Stimulated activated naive CD8-positive, alpha-beta T cell treated with anti-CD3 and anti-CD28 coated beads, Interleukin-15, amount 100 ng/mL, for 72 hours (primary cell): ENCODE results near the gene GSTM4.

Source experiments
- ATAC-seq: fragments of 150-1000 bp; cut with Tn5 transposase; 2 replicates; pipeline ENCODE4 v1.10.0; 2021; ENCODE audit warnings: mild to moderate bottlenecking, moderate library complexity
- DNase-seq, 2 donors: peaks; one replicate each; pipeline ENCODE4 v3.0.0; 2021 to 2022
- H3K27ac Mint-ChIP-seq, 2 donors: one replicate each; pipeline ENCODE4 v1.8.0; 2022; ENCODE audit warnings: mild to moderate bottlenecking in 2 of 2, mixed read lengths in 2 of 2, moderate library complexity in 2 of 2
- H3K27me3 Mint-ChIP-seq: one replicate; pipeline ENCODE4 v1.8.0; 2022; ENCODE audit warnings: mixed read lengths
- H3K4me1 Mint-ChIP-seq: one replicate; pipeline ENCODE4 v1.8.0; 2022; ENCODE audit warnings: mild to moderate bottlenecking, mixed read lengths
- H3K4me3 Mint-ChIP-seq, 2 donors: one replicate each; pipeline ENCODE4 v1.8.0; 2022; ENCODE audit warnings: mild to moderate bottlenecking in 2 of 2, mixed read lengths in 2 of 2, moderate library complexity in 1 of 2
- H3K9me3 Mint-ChIP-seq, 2 donors: one replicate each; pipeline ENCODE4 v1.8.0; 2022; ENCODE audit warnings: mixed read lengths in 2 of 2

The GSTM4 gene

DNA sequence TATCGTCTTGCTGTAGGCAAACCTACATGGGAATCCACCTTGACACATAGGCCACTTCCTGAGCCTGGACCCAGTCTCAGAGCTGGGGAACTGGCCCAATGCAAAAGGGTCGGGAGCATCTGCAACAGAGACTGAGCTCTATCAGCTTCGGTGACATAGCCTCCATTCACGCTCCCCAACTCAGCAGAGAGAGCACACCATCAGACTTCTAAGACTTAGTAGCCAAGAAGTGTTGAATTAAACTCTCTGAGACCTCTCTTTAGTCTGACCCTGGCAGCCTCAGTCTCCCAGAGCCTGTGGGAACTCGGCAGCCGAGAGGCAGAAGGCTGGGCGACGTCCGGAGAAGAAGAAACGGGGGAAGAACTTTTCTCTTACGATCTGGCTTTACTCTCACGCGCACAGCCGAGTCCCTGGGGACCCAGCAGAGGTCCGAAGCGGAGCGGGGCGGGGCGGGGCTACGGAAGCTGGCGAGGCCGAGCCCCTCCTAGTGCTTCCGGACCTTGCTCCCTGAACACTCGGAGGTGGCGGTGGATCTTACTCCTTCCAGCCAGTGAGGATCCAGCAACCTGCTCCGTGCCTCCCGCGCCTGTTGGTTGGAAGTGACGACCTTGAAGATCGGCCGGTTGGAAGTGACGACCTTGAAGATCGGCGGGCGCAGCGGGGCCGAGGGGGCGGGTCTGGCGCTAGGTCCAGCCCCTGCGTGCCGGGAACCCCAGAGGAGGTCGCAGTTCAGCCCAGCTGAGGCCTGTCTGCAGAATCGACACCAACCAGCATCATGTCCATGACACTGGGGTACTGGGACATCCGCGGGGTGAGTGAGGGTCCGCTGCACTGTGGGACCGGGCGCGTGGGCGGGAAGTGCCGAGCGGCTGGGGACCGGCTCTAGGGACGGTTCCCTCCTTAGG lies at the start of gene GSTM4:
Gene GSTM4, plus strand, starts transcription at position 485 of the 905 bp plus-strand sequence. Its CDS starts 291 bp downstream, at position 776.
- peak; percentile 56 to 64 for DNase-seq
- H3K27me3 Mint-ChIP-seq = peaks cover 10% of the 10 kb centered on the region
- ATAC-seq = peak; percentile 91
- H3K9me3 Mint-ChIP-seq = no peaks in the 10 kb centered on the region
- peak within 1 kb of the TSS; percentile 84 to 90 for H3K27ac Mint-ChIP-seq
- H3K4me3 Mint-ChIP-seq = peak within 1 kb of the TSS; percentile 89 to 96
- peaks cover 29% of the 10 kb centered on the region for H3K4me1 Mint-ChIP-seq

DNA sequence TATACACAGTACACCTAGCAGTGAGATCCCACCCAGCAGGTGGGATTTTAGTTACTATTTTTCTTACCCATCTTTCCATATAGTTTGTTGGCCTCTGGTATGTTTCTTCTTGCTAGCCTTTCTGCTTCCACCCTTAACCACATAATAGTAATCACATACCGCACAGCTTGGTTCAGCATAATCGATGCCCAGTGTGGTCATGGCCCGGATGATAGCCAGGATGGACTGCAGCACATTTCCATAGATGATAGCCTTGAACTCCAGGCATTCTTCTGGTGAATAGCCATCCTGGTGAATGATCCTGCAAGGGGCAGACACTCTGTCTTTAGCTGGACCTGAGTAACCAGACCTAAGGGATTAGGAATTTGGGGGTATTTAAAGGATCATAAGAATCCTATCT lies 46.0 kb upstream of the GSTM4 start:
- H3K4me1 Mint-ChIP-seq = no peaks in the 10 kb centered on the region
- H3K27ac Mint-ChIP-seq = peak overlapping the region in 1 of 2 donors; percentile 50
- ATAC-seq (no peak), DNase-seq (no peak)
- H3K27me3 Mint-ChIP-seq = no peaks in the 10 kb centered on the region
- no peaks in the 10 kb centered on the region for H3K9me3 Mint-ChIP-seq
- H3K4me3 Mint-ChIP-seq = no peak overlapping the region

DNA sequence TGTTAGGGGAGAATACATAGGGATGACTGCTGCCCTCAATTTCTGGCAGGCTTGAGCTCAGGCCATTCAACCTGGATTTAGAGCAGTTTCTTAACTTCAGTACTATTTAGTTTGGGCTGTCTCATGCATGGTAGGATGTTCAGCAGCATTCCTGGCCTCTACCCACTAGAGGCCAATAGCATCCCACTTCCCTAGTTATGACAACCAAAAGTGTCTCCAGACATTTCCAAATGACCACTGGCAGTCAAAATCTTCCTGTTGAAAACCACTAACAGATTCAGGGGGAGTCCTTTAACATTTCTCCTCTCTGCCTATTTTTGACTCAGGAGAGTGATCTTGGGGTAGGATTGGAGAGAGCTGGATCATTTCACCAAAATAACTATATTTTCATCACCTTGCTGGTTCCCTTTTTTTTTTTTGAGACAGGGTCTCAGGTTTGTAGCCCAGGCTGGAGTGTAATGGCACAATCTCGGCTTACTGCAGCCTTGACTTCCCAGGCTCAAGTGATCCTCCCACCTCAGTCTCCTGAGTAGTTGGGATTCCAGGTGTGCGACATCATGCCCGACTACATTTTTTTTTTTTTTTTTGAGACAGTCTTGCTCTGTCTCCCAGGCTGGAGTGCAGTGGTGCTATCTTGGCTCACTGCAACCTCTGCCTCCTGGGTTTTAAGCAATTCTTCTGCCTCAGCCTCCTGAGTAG lies 45.1 kb upstream of the GSTM4 start:
- H3K4me3 Mint-ChIP-seq = no peak overlapping the region
- H3K27ac Mint-ChIP-seq = no peak overlapping the region
- no peak for DNase-seq
- H3K4me1 Mint-ChIP-seq = peaks cover 1% of the 10 kb centered on the region
- ATAC-seq = no peak
- H3K27me3 Mint-ChIP-seq = no peaks in the 10 kb centered on the region
- H3K9me3 Mint-ChIP-seq = no peaks in the 10 kb centered on the region

- DNase-seq (no peak), ATAC-seq (no peak)
- H3K27me3 Mint-ChIP-seq = no peaks in the 10 kb centered on the region
- peaks cover 8% of the 10 kb centered on the region for H3K4me1 Mint-ChIP-seq
- H3K9me3 Mint-ChIP-seq = no peaks in the 10 kb centered on the region
- peak overlapping the region in 1 of 2 donors; percentile 6 for H3K27ac Mint-ChIP-seq
- no peak overlapping the region for H3K4me3 Mint-ChIP-seq
These were observed 44.5 kb upstream of the GSTM4 start for GRCh38 chr1:109611308-109611990.

GRCh38 chr1:109613361-109614147 lies 42.3 kb upstream of the GSTM4 start:
- Mint-ChIP-seq H3K27me3 (no peaks in the 10 kb centered on the region), H3K9me3 (no peaks in the 10 kb centered on the region), H3K27ac (no peak overlapping the region), H3K4me3 (no peak overlapping the region), H3K4me1 (peaks cover 25% of the 10 kb centered on the region)
- ATAC-seq = no peak
- DNase-seq = no peak

GRCh38 chr1:109615879-109616278 lies 40.0 kb upstream of the GSTM4 start:
- no peak overlapping the region for H3K4me3 Mint-ChIP-seq
- DNase-seq (no peak), ATAC-seq (no peak)
- peaks cover 40% of the 10 kb centered on the region for H3K4me1 Mint-ChIP-seq
- no peak overlapping the region for H3K27ac Mint-ChIP-seq
- no peaks in the 10 kb centered on the region for H3K27me3 Mint-ChIP-seq
- H3K9me3 Mint-ChIP-seq = no peaks in the 10 kb centered on the region

GRCh38 chr1:109616391-109616790 lies 39.5 kb upstream of the GSTM4 start:
- DNase-seq (no peak), ATAC-seq (no peak)
- H3K4me3 Mint-ChIP-seq = no peak overlapping the region
- peaks cover 42% of the 10 kb centered on the region for H3K4me1 Mint-ChIP-seq
- no peaks in the 10 kb centered on the region for H3K9me3 Mint-ChIP-seq
- no peaks in the 10 kb centered on the region for H3K27me3 Mint-ChIP-seq
- no peak overlapping the region for H3K27ac Mint-ChIP-seq

GRCh38 chr1:109617291-109617801 lies 38.6 kb upstream of the GSTM4 start:
- Mint-ChIP-seq H3K9me3 (no peaks in the 10 kb centered on the region), H3K4me1 (peaks cover 51% of the 10 kb centered on the region), H3K4me3 (no peak overlapping the region), H3K27ac (no peak overlapping the region), H3K27me3 (no peaks in the 10 kb centered on the region)
- ATAC-seq (peak; percentile 17), DNase-seq (no peak)

- ATAC-seq = no peak
- peak overlapping the region; percentile 94 to 97 for H3K27ac Mint-ChIP-seq
- H3K9me3 Mint-ChIP-seq = no peaks in the 10 kb centered on the region
- DNase-seq = no peak
- H3K4me3 Mint-ChIP-seq = peak overlapping the region; percentile 96 to 97
- no peaks in the 10 kb centered on the region for H3K27me3 Mint-ChIP-seq
- H3K4me1 Mint-ChIP-seq = peaks cover 67% of the 10 kb centered on the region
These were observed 37.0 kb upstream of the GSTM4 start for GRCh38 chr1:109618661-109619575.

GRCh38 chr1:109619576-109620400 lies 36.1 kb upstream of the GSTM4 start, which contains the start of the genes AMPD2 and GNAT2:
Gene AMPD2, plus strand, starts transcription at chr1:109619837. Its CDS starts 1,339 bp downstream, at chr1:109621176.
Gene GNAT2, minus strand, starts transcription at chr1:109619616. Its CDS starts 6,746 bp downstream, at chr1:109612870.
- H3K4me3 Mint-ChIP-seq = peak within 1 kb of the TSS; percentile 96 to 97
- peaks cover 76% of the 10 kb centered on the region for H3K4me1 Mint-ChIP-seq
- no peaks in the 10 kb centered on the region for H3K27me3 Mint-ChIP-seq
- ATAC-seq (peak; percentile 64), DNase-seq (peak; percentile 65 to 82)
- peak within 1 kb of the TSS; percentile 94 to 97 for H3K27ac Mint-ChIP-seq
- no peaks in the 10 kb centered on the region for H3K9me3 Mint-ChIP-seq

DNA sequence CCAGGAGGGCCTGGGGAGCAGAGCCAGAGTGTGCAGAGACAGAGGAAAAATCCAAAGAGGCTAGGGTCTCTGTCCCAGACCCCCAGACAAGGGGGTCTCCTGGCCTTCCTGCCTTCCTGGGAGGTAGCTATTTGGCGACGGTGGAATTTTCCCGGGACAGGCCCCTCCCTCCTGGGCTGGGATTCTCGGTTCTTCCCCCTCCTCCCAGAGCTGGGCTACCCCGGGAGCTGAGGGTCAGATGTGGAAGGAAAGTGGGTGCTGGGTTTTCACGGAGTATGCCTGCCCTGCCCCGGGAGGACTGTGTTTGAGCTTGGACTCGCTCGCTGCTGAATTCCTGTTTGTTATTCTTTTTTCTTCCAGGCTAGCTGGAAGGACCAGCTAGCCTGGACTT lies 35.5 kb upstream of the GSTM4 start:
- ATAC-seq (peak; percentile 1), DNase-seq (peak in 1 of 2 donors; percentile 16)
- Mint-ChIP-seq H3K4me1 (peaks cover 81% of the 10 kb centered on the region), H3K4me3 (peak overlapping the region; percentile 96 to 97), H3K27ac (peak overlapping the region; percentile 94 to 97), H3K9me3 (no peaks in the 10 kb centered on the region), H3K27me3 (no peaks in the 10 kb centered on the region)

DNA sequence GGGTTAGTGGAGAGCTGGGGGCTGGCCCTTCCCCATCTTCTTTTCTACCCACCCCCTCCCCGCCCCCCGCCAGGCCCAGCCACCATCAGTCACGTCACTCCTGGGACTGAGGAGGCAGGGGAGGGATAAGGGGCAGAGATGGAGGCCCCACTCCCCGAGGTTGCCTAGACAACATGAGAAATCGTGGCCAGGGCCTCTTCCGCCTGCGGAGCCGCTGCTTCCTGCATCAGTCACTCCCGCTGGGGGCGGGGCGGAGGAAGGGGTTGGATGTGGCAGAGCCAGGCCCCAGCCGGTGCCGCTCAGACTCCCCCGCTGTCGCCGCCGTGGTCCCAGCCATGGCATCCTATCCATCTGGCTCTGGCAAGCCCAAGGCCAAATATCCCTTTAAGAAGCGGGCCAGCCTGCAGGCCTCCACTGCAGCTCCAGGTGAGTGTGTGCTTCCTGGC lies 35.0 kb upstream of the GSTM4 start:
- no peaks in the 10 kb centered on the region for H3K27me3 Mint-ChIP-seq
- peaks cover 83% of the 10 kb centered on the region for H3K4me1 Mint-ChIP-seq
- peak; percentile 90 for ATAC-seq
- H3K4me3 Mint-ChIP-seq = peak overlapping the region; percentile 96 to 97
- H3K9me3 Mint-ChIP-seq = no peaks in the 10 kb centered on the region
- H3K27ac Mint-ChIP-seq = peak overlapping the region; percentile 94 to 97
- peak; percentile 88 to 96 for DNase-seq
